ENCODE measurements around the gene AFP. TPM values are rescaled to one million over a fixed set of nuclear protein-coding genes. Genes with fewer than 3 reads are reported as not detected.

Gene AFP
- total RNA-seq, 4 donors from 2014 or later = not detected

GRCh38 chr4:73458184-73459047 lies 22.4 kb downstream of the AFP start:
- no peak for DNase-seq (ENCODE audit: low spot score in 2 of 2)
- no peak for TF ChIP-seq POLR2A (IDR thresholded peaks at IDR 0.05)
- TF ChIP-seq, protein P1, sequence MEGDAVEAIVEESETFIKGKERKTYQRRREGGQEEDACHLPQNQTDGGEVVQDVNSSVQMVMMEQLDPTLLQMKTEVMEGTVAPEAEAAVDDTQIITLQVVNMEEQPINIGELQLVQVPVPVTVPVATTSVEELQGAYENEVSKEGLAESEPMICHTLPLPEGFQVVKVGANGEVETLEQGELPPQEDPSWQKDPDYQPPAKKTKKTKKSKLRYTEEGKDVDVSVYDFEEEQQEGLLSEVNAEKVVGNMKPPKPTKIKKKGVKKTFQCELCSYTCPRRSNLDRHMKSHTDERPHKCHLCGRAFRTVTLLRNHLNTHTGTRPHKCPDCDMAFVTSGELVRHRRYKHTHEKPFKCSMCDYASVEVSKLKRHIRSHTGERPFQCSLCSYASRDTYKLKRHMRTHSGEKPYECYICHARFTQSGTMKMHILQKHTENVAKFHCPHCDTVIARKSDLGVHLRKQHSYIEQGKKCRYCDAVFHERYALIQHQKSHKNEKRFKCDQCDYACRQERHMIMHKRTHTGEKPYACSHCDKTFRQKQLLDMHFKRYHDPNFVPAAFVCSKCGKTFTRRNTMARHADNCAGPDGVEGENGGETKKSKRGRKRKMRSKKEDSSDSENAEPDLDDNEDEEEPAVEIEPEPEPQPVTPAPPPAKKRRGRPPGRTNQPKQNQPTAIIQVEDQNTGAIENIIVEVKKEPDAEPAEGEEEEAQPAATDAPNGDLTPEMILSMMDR (IDR thresholded peaks at IDR 0.05) = no peak
- intact Hi-C loops (cut with DNase I; ENCODE audit: low total_unique reads) = no loop called here
- no peak overlapping the region for H3K4me3 ChIP-seq (ENCODE audit: low read depth, poor library complexity, severe bottlenecking)
- 81 to 87% methylated on average over 4 of the region's 4 CpGs for WGBS, 2 donors

DNA sequence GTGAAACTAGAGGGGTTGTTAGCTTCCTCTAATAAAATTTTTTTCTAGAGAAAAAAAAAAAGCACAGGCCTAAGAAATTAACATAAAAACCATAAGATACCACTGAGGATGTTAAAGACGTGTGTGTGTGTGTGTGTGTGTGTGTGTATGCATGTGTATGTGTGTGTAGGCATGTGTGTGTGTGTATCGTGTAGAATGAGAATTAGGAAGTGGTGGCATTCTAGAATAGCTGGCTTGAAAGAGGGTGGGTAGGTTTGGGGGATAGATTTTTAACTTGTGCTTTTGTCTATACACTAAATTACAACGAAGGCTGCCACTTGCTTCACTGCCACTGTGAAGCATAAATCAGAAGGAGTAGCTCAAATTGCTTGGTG lies 23.0 kb downstream of the AFP start:
- WGBS, 2 donors = 62 to 66% methylated on average over 3 of the region's 3 CpGs
- intact Hi-C loops (cut with DNase I; ENCODE audit: low total_unique reads) = no loop called here
- no peak for DNase-seq (ENCODE audit: low spot score in 2 of 2)
- TF ChIP-seq, protein P1 (IDR thresholded peaks at IDR 0.05) = no peak
- TF ChIP-seq POLR2A (IDR thresholded peaks at IDR 0.05) = no peak
- no peak overlapping the region for H3K4me3 ChIP-seq (ENCODE audit: low read depth, poor library complexity, severe bottlenecking)

GRCh38 chr4:73460913-73461522 lies 25.0 kb downstream of the AFP start:
- WGBS, 2 donors = 79 to 83% methylated on average over 4 of the region's 4 CpGs
- intact Hi-C loops (cut with DNase I; ENCODE audit: low total_unique reads) = no loop called here
- no peak for DNase-seq (ENCODE audit: low spot score in 2 of 2)
- no peak for TF ChIP-seq POLR2A (IDR thresholded peaks at IDR 0.05)
- TF ChIP-seq, protein P1 (IDR thresholded peaks at IDR 0.05) = no peak
- H3K4me3 ChIP-seq (ENCODE audit: low read depth, poor library complexity, severe bottlenecking) = no peak overlapping the region

GRCh38 chr4:73468170-73468569 lies 32.1 kb downstream of the AFP start:
- no peak for TF ChIP-seq POLR2A (IDR thresholded peaks at IDR 0.05)
- TF ChIP-seq, protein P1 (IDR thresholded peaks at IDR 0.05) = no peak
- intact Hi-C loops (cut with DNase I; ENCODE audit: low total_unique reads) = no loop called here
- H3K4me3 ChIP-seq (ENCODE audit: low read depth, poor library complexity, severe bottlenecking) = no peak overlapping the region
- WGBS, 2 donors = 93 to 97% methylated on average over 3 of the region's 3 CpGs
- no peak for DNase-seq (ENCODE audit: low spot score in 2 of 2)

- DNase-seq (ENCODE audit: low spot score in 2 of 2) = no peak
- TF ChIP-seq POLR2A (IDR thresholded peaks at IDR 0.05) = no peak
- TF ChIP-seq, protein P1 (IDR thresholded peaks at IDR 0.05) = no peak
- intact Hi-C loops (cut with DNase I; ENCODE audit: low total_unique reads) = no loop called here
- 80 to 89% methylated on average over 1 of the region's 1 CpG for WGBS, 2 donors
- H3K4me3 ChIP-seq (ENCODE audit: low read depth, poor library complexity, severe bottlenecking) = no peak overlapping the region
These were observed 34.7 kb downstream of the AFP start for GRCh38 chr4:73470728-73471127.
